Adrenal gland (tissue), 5 donors: Measurements from ENCODE around the gene HNF4A.

ENCODE experiments used
- CTCF ChIP-seq, 6 experiments: fragments of 450-650 bp in 4 of 6; fragments of 200-600 bp in 2 of 6; sonication (generic) in 1 of 6; IDR thresholded peaks; 1 replicate in 5 of 6; 2 replicates in 1 of 6; pipeline versions ENCODE4 v1.5.1 to v1.8.0; 2016 to 2021; ENCODE audit warnings: antibody characterized with exemption in 6 of 6, mild to moderate bottlenecking in 2 of 6, moderate library complexity in 1 of 6
- POLR2A ChIP-seq, 2 donors: fragments of 450-650 bp; IDR thresholded peaks; one replicate each; pipeline ENCODE4 v1.6.1; 2017; ENCODE audit warnings: antibody characterized with exemption in 2 of 2, mild to moderate bottlenecking in 2 of 2, moderate library complexity in 1 of 2
- donor health status: DM: no; HTN: no; CAD: no.

- TF ChIP-seq POLR2A (IDR thresholded peaks at IDR 0.05) = no peak
- no peak for TF ChIP-seq CTCF (IDR thresholded peaks at IDR 0.05)
These were observed 78.4 kb downstream of the HNF4A start for GRCh38 chr20:44433751-44434538.
